HL-60 (cell line): Measurements from ENCODE around the gene NKD2.

Experiments
- DNase-seq, 2 experiments: peaks; one replicate each; pipeline ENCODE4 v3.0.0-alpha.2; 2010 to 2020; ENCODE audit warnings: low read depth in 1 of 2, low spot score in 1 of 2
- H3K27ac ChIP-seq: fragments of 250-450 bp; sonication (Bioruptor Pico); replicated peaks from 2 replicates; pipeline ENCODE4 v1.5.1; 2020; ENCODE audit warnings: mild to moderate bottlenecking, moderate library complexity
- H3K27me3 ChIP-seq: fragments of 250-450 bp; sonication (Bioruptor Pico); 2 replicates; pipeline ENCODE4 v1.5.1; 2021; ENCODE audit warnings: mild to moderate bottlenecking, moderate library complexity; ENCODE audit not compliant: insufficient read depth, poor library complexity, severe bottlenecking
- H3K4me3 ChIP-seq: replicated peaks from 2 replicates; pipeline ENCODE4 v1.5.1; 2011; ENCODE audit warnings: mild to moderate bottlenecking, control low read depth, low read length; ENCODE audit not compliant: insufficient read depth
- GABPA ChIP-seq: IDR thresholded peaks from 2 replicates; pipeline ENCODE4 v1.6.1; 2012; ENCODE audit warnings: low read depth
- POLR2AphosphoS5 ChIP-seq: IDR thresholded peaks from 2 replicates; pipeline ENCODE4 v1.6.1; 2012; ENCODE audit warnings: low read depth
- REST ChIP-seq: IDR thresholded peaks from 2 replicates; pipeline ENCODE4 v1.6.1; 2012; ENCODE audit warnings: low read depth; ENCODE audit not compliant: insufficient replicate concordance
- SPI1 ChIP-seq: IDR thresholded peaks from 2 replicates; pipeline ENCODE4 v1.6.1; 2012; ENCODE audit warnings: low read depth, mild to moderate bottlenecking, borderline replicate concordance
- TF ChIP-seq, protein P1 (sequence below): IDR thresholded peaks from one replicate; pipeline ENCODE4 v1.5.1; 2011; ENCODE audit warnings: low read length, control low read depth, inconsistent platforms; ENCODE audit not compliant: insufficient read depth

NKD2 gene

GRCh38 chr5:1017056-1017455, 8.5 kb downstream of the NKD2 start:
- peaks cover 2% of the 10 kb centered on the region for H3K27me3 ChIP-seq
- H3K4me3 ChIP-seq: no peak overlapping the region
- DNase-seq: no peak
- TF ChIP-seq SPI1 (no peak), GABPA (no peak), REST (no peak), POLR2AphosphoS5 (no peak)
- TF ChIP-seq, protein P1, sequence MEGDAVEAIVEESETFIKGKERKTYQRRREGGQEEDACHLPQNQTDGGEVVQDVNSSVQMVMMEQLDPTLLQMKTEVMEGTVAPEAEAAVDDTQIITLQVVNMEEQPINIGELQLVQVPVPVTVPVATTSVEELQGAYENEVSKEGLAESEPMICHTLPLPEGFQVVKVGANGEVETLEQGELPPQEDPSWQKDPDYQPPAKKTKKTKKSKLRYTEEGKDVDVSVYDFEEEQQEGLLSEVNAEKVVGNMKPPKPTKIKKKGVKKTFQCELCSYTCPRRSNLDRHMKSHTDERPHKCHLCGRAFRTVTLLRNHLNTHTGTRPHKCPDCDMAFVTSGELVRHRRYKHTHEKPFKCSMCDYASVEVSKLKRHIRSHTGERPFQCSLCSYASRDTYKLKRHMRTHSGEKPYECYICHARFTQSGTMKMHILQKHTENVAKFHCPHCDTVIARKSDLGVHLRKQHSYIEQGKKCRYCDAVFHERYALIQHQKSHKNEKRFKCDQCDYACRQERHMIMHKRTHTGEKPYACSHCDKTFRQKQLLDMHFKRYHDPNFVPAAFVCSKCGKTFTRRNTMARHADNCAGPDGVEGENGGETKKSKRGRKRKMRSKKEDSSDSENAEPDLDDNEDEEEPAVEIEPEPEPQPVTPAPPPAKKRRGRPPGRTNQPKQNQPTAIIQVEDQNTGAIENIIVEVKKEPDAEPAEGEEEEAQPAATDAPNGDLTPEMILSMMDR: no peak
- H3K27ac ChIP-seq: no peak overlapping the region

DNA sequence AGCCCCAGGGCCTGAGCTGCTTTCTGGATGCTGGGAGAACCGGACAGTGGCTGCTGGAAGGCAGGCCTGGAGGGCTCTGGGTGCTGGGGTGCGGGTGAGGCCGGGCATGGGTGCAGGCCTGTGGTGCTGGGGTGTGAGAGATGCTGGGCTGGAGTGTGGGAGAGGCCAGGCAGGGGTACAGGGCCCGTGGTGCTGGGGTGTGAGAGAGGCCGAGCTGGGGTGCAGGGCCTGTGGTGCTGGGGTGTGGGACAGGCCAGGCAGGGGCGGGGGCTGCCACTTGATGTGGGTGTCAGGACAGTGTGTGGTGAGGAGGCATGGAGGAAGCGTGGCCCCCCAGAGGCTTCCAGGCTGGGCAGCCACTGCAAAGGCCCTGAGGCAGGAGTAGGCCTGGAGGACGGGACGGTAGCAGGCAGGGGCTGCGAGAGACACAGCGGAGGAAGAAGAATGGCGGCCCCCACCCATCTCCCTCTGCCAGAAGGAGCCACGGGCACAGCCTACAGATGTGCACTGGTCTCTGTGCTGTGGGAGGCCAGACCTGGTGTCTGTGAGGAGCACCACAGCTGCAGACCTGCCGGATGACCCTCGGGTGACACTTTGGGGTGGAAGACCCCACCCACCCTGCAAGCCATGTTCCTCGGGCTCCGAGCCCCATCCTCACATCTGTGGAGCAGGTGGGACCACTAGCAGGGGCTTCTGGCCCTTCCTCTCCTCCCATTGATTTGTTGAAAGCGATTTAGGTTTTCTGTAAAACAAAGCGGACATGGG, 9.3 kb downstream of the NKD2 start:
- no peak for DNase-seq
- Histone ChIP-seq H3K4me3 (no peak overlapping the region), H3K27ac (no peak overlapping the region), H3K27me3 (peaks cover 2% of the 10 kb centered on the region)
- TF ChIP-seq POLR2AphosphoS5 (no peak), GABPA (no peak), SPI1 (no peak), REST (no peak)
- TF ChIP-seq, protein P1: no peak

GRCh38 chr5:1018596-1018995, 10.0 kb downstream of the NKD2 start:
- Histone ChIP-seq H3K27ac (no peak overlapping the region), H3K4me3 (no peak overlapping the region), H3K27me3 (peaks cover 2% of the 10 kb centered on the region)
- TF ChIP-seq, protein P1: no peak
- TF ChIP-seq SPI1 (no peak), REST (no peak), GABPA (no peak), POLR2AphosphoS5 (no peak)
- no peak for DNase-seq
